Muscle layer of colon (tissue), 2 donors: ENCODE results near the gene RAB5A.
"Not testable (repeated sequence)": the region's sequence is repeated elsewhere in the genome, so short reads cannot be mapped to it uniquely, and the experiment has no call there.

Experiments used
- H3K27ac ChIP-seq: one replicate; pipeline ENCODE4 v1.7.0; 2013; ENCODE audit warnings: low read depth, mild to moderate bottlenecking, low read length, moderate library complexity
- H3K27me3 ChIP-seq, 2 donors: one replicate each; pipeline ENCODE4 v1.7.0; 2013; ENCODE audit warnings: low read length in 2 of 2, mild to moderate bottlenecking in 2 of 2; ENCODE audit not compliant: insufficient read depth in 2 of 2, control insufficient read depth in 1 of 2
- H3K36me3 ChIP-seq: one replicate; pipeline ENCODE4 v1.7.0; 2013; ENCODE audit warnings: mild to moderate bottlenecking, low read length; ENCODE audit not compliant: insufficient read depth
- H3K4me1 ChIP-seq: one replicate; pipeline ENCODE4 v1.7.0; 2013; ENCODE audit warnings: mild to moderate bottlenecking, low read length; ENCODE audit not compliant: insufficient read depth
- H3K4me3 ChIP-seq, 2 donors: one replicate each; pipeline ENCODE4 v1.7.0; 2013; ENCODE audit warnings: low read length in 2 of 2, low read depth in 1 of 2, mild to moderate bottlenecking in 1 of 2, moderate library complexity in 1 of 2
- H3K9ac ChIP-seq: one replicate; pipeline ENCODE4 v1.7.0; 2013; ENCODE audit warnings: low read length
- H3K9me3 ChIP-seq: one replicate; pipeline ENCODE4 v1.7.0; 2013; ENCODE audit warnings: mild to moderate bottlenecking, low read length
- donor health status: abdominal sarcoma.
- donor health status: Adenocarcinoma of cecum.

RAB5A gene

GRCh38 chr3:19950316-19950715, 3.4 kb downstream of the RAB5A start:
- no peaks in the 10 kb centered on the region for H3K27me3 ChIP-seq
- H3K36me3 ChIP-seq, result peaks cover 16% of the 10 kb centered on the region
- H3K9ac ChIP-seq, result no peak overlapping the region
- H3K4me3 ChIP-seq, result no peak overlapping the region
- peaks cover 12% of the 10 kb centered on the region for H3K4me1 ChIP-seq
- H3K9me3 ChIP-seq, result no peaks in the 10 kb centered on the region
- H3K27ac ChIP-seq, result no peak overlapping the region

DNA sequence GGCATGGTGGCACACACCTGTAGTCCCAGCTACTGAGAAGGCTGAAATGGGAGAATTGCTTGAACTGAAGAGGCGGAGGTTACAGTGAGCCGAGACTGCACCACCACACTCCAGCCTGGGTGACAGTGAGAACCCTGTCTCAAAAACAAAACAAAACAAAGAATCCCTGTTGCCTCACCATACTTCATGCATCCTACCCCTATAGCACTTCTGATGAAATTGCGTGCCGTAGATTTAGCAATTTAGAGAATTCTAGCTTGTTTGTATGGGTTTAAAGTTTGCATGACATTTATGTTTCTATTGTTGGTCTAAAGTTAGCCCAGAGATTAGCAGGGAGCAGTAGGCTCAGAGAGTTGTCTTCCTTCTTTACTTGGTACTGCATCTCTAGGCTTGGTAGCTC, 7.8 kb downstream of the RAB5A start:
- H3K9ac ChIP-seq, result no peak overlapping the region
- no peaks in the 10 kb centered on the region for H3K9me3 ChIP-seq
- H3K36me3 ChIP-seq, result peaks cover 16% of the 10 kb centered on the region
- no peak overlapping the region for H3K27ac ChIP-seq
- no peak overlapping the region for H3K4me3 ChIP-seq
- peaks cover 8% of the 10 kb centered on the region for H3K4me1 ChIP-seq
- H3K27me3 ChIP-seq, result no peaks in the 10 kb centered on the region

DNA sequence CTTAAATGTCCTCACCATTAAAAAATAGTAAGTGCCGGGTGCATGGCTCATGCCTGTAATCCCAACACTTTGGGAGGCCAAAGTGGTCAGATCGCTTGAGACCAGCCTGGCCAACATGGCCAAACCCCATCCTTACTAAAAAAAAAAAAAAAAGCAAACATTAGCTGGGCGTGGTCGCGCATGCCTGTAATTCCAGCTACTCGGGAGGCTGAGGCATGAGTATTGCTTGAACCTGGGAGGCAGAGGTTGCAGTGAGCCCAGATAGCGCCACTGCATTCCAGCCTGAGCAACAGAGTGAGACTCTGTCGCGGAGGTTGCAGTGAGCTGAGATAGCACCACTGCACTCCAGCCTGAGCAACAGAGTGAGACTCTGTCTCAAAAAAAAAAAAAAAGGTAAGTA, 10.5 kb downstream of the RAB5A start:
- H3K27ac ChIP-seq, H3K4me3 ChIP-seq, H3K9ac ChIP-seq, H3K27me3 ChIP-seq, H3K4me1 ChIP-seq, H3K36me3 ChIP-seq, H3K9me3 ChIP-seq: not testable (repeated sequence)

DNA sequence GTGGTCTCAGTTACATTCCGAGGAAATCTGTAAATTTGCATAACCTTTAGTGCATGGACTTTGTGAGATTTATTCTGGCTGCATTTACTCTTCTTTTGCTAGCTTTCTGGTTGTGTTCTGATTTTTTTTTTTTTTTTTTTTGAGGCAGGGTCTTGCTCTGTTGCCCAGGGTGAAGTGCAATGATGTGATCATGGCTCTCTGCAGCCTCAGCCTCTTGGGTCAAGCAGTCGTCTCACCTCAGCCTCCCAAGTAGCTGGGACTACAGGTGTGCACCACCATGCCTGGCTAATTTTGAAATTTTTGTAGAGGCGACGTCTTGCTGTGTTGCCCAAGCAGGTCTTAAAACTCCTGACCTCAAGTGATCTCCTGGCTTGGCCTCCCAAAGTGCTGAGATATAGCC, 12.6 kb downstream of the RAB5A start:
- Histone ChIP-seq H3K9me3 (no peaks in the 10 kb centered on the region), H3K27ac (no peak overlapping the region), H3K4me1 (peaks cover 8% of the 10 kb centered on the region), H3K36me3 (peaks cover 4% of the 10 kb centered on the region), H3K27me3 (no peaks in the 10 kb centered on the region), H3K9ac (no peak overlapping the region), H3K4me3 (no peak overlapping the region)

GRCh38 chr3:19960696-19961095, 13.8 kb downstream of the RAB5A start:
- H3K9me3 ChIP-seq, result no peaks in the 10 kb centered on the region
- H3K36me3 ChIP-seq, result no peaks in the 10 kb centered on the region
- H3K9ac ChIP-seq, result no peak overlapping the region
- no peaks in the 10 kb centered on the region for H3K27me3 ChIP-seq
- no peak overlapping the region for H3K27ac ChIP-seq
- H3K4me1 ChIP-seq, result peaks cover 8% of the 10 kb centered on the region
- H3K4me3 ChIP-seq, result no peak overlapping the region

GRCh38 chr3:19961960-19962359, 15.1 kb downstream of the RAB5A start:
- Histone ChIP-seq H3K4me3 (no peak overlapping the region), H3K36me3 (no peaks in the 10 kb centered on the region), H3K27ac (no peak overlapping the region), H3K27me3 (no peaks in the 10 kb centered on the region), H3K9me3 (no peaks in the 10 kb centered on the region), H3K4me1 (no peaks in the 10 kb centered on the region), H3K9ac (no peak overlapping the region)

DNA sequence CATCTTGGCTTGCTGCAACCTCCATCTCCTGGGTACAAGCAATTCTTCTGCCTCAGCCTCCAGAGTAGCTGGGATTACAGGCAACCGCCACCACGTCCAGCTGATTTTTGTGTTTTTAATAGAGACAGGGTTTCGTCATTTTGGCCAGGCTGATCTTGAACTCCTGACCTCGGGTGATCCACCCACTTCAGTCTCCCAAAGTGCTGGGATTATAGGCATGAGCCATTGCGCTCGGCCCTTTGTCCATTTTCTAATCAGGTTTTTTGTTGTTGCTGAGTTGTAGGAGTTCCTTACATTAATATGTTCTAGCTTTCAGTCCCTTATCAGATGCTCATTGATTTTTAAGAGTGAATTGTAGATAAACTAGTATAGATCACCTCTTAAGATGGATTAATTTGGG, 20.3 kb downstream of the RAB5A start:
- Histone ChIP-seq H3K4me3 (no peak overlapping the region), H3K4me1 (peaks cover 6% of the 10 kb centered on the region), H3K9me3 (no peaks in the 10 kb centered on the region), H3K36me3 (no peaks in the 10 kb centered on the region), H3K27me3 (no peaks in the 10 kb centered on the region), H3K9ac (no peak overlapping the region), H3K27ac (no peak overlapping the region)

DNA sequence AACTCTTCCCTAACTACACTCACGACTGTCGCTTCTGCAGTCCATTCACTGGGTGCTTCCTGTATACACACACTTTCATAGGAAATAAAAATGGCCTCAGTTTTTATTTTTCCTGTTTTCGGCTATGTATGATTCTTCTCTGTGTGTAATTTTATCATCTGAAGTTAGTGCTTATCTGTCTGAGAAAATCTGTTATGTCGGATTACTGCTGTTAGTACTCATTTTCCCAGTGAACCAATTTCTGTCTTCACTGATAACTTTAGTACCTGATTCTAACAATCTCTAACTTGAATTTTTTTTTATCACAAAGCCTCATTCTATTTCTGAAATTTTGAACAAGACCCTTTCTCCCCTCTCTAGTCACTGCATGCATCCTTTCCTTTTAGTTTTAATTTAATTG, 20.9 kb downstream of the RAB5A start:
- Histone ChIP-seq H3K9ac (no peak overlapping the region), H3K4me3 (no peak overlapping the region), H3K9me3 (no peaks in the 10 kb centered on the region), H3K27ac (no peak overlapping the region), H3K27me3 (no peaks in the 10 kb centered on the region), H3K36me3 (no peaks in the 10 kb centered on the region), H3K4me1 (peaks cover 6% of the 10 kb centered on the region)

DNA sequence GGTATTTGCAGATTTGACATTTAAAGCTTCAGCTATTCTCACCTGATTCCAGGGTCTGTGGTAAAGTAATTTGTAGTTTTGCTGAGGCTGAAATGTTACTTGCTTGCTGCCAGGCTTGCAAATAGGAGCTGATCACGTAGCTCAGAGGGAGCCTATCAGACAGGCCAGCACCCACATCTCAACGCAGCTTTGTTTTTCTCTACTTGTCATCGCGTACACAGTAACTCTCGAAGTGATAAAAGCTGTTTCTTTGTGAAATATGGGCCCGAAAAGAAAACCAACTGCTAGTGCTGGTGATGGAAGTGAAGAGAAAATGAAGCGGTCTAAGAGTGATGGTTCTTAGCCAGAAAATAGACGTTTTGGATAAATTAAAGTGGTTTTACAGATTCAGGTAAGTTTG, 23.4 kb downstream of the RAB5A start:
- H3K27ac ChIP-seq, result no peak overlapping the region
- no peak overlapping the region for H3K9ac ChIP-seq
- H3K4me3 ChIP-seq, result no peak overlapping the region
- peaks cover 6% of the 10 kb centered on the region for H3K4me1 ChIP-seq
- H3K36me3 ChIP-seq, result no peaks in the 10 kb centered on the region
- H3K9me3 ChIP-seq, result no peaks in the 10 kb centered on the region
- no peaks in the 10 kb centered on the region for H3K27me3 ChIP-seq

GRCh38 chr3:19972054-19972453, 25.2 kb downstream of the RAB5A start:
- H3K4me3 ChIP-seq, result no peak overlapping the region
- H3K27ac ChIP-seq, result no peak overlapping the region
- H3K4me1 ChIP-seq, result peaks cover 6% of the 10 kb centered on the region
- H3K36me3 ChIP-seq, result peaks cover 8% of the 10 kb centered on the region
- H3K27me3 ChIP-seq, result no peaks in the 10 kb centered on the region
- H3K9me3 ChIP-seq, result no peaks in the 10 kb centered on the region
- no peak overlapping the region for H3K9ac ChIP-seq

DNA sequence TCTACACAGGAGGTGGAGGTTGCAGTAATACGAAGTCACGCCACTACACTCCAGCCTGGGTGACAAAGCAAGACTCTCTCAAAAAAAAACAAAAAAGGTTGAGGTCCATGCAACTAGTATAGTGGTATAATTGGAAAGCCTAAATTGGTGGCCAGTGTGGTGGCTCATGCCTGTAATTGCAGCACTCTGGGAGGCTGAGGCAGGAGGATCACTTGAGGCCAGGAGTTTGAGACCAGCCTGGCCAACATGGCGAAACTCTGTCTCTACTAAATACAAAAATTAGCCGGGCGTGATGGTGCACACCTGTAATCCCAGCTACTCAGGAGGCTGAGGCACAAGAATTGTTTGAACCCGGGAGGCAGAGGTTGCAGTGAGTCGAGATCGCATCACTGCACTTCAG, 42.0 kb downstream of the RAB5A start:
- H3K4me1 ChIP-seq, H3K9ac ChIP-seq, H3K9me3 ChIP-seq, H3K27me3 ChIP-seq, H3K4me3 ChIP-seq, H3K27ac ChIP-seq, H3K36me3 ChIP-seq: not testable (repeated sequence)

DNA sequence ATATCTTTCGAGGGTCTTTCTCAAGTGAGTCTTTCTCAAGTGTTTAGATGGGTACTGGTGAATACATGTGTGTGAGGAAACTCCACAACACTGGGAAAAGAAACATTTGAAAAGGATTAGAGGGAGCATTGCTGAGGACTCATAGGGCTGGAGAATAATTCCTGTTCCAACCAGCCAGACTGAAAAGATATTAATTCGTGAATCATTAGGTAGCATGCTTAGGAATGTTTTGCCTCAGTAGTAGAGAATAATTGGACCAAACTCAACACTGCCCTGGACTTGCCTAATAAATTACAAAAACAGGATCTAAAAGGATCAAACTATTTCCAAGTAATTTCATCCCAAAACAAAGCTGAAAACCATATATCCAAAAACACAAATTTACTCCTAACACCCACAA, 47.9 kb downstream of the RAB5A start:
- Histone ChIP-seq H3K4me1 (no peaks in the 10 kb centered on the region), H3K4me3 (no peak overlapping the region), H3K36me3 (no peaks in the 10 kb centered on the region), H3K27ac (no peak overlapping the region), H3K9me3 (no peaks in the 10 kb centered on the region), H3K27me3 (no peaks in the 10 kb centered on the region), H3K9ac (no peak overlapping the region)
